HCT116 (cell line): ENCODE results near the gene C2CD2. TPM values are rescaled to one million over a fixed set of nuclear protein-coding genes. Genes with fewer than 3 reads are reported as not detected.

Experiments used
- ATAC-seq: fragments of 200-7000 bp; cut with Tn5 transposase; 2 replicates; pipeline ENCODE4 v1.9.1; 2020; ENCODE audit warnings: mild to moderate bottlenecking, moderate library complexity
- BruUV-seq: library from RNA; stranded (reverse); fragments of 400-500 nt; replicated peaks from 2 replicates; lab custom pipeline; 2021; lab: Mats Ljungman, UMichigan
- CTCF ChIA-PET: fragments of 300-600 bp; sonication (Branson Sonifier 250); formaldehyde crosslinking; loops from one replicate; lab custom pipeline; 2021; ENCODE audit warnings: antibody characterized with exemption; lab: Charles Lee
- POLR2A ChIA-PET: fragments of 300-600, 350-600 bp; sonication (Branson Sonifier 250); formaldehyde crosslinking; loops from one replicate; lab custom pipeline; 2021; ENCODE audit warnings: antibody characterized with exemption; lab: Charles Lee
- RAD21 ChIA-PET, 2 experiments: fragments of 300-600 bp; sonication (Branson Sonifier 250); formaldehyde crosslinking; loops; one replicate each; lab custom pipeline; 2023; ENCODE audit warnings: low total read pairs in 2 of 2; ENCODE audit not compliant: uncharacterized antibody in 2 of 2, unreplicated experiment in 2 of 2, low non-redundant PET in 1 of 2; lab: Charles Lee
- DNase-seq: peaks from one replicate; pipeline ENCODE4 v3.0.0-alpha.2; 2010; ENCODE audit warnings: low read depth, low spot score
- H2AFZ ChIP-seq: fragments of 200-600 bp; shearing (Covaris generic), sonication (generic); 2 replicates; pipeline ENCODE4 v1.6.1; 2017; ENCODE audit warnings: low read depth, mixed run types, mixed read lengths, antibody characterized with exemption, low read length; ENCODE audit not compliant: poor library complexity, severe bottlenecking
- H3K27ac ChIP-seq: 2 replicates; pipeline ENCODE4 v1.5.1; 2012; ENCODE audit warnings: low read depth, low read length
- H3K27me3 ChIP-seq: fragments of 200-600 bp; sonication (generic); 2 replicates; pipeline ENCODE4 v1.6.1; 2016; ENCODE audit warnings: mixed run types, low read length, mixed read lengths; ENCODE audit not compliant: insufficient read depth
- H3K36me3 ChIP-seq, 2 experiments: fragments of 200-500 bp in 1 of 2; fragments of 200-600 bp in 1 of 2; sonication (Bioruptor generic) in 1 of 2; sonication (generic) in 1 of 2; 2 replicates each; pipeline versions ENCODE4 v1.5.1 to v1.6.1; 2014 to 2016; ENCODE audit warnings: low read length in 2 of 2, inconsistent platforms in 1 of 2, mixed read lengths in 1 of 2, mixed run types in 1 of 2; ENCODE audit not compliant: insufficient read depth in 2 of 2, control insufficient read depth in 1 of 2
- H3K4me1 ChIP-seq, 2 experiments: fragments of 200-600 bp in 1 of 2; sonication (generic) in 1 of 2; 2 replicates each; pipeline versions ENCODE4 v1.5.1 to v1.6.1; 2012 to 2017; ENCODE audit warnings: low read length in 2 of 2, inconsistent platforms in 1 of 2, mild to moderate bottlenecking in 1 of 2, mixed read lengths in 1 of 2, mixed run types in 1 of 2, moderate library complexity in 1 of 2; ENCODE audit not compliant: insufficient read depth in 2 of 2, control insufficient read depth in 1 of 2
- H3K4me2 ChIP-seq: fragments of 200-600 bp; sonication (generic); 2 replicates; pipeline ENCODE4 v1.6.1; 2017; ENCODE audit warnings: mixed run types, low read length, mixed read lengths
- H3K4me3 ChIP-seq, 2 experiments: fragments of 200-600 bp in 1 of 2; sonication (generic) in 1 of 2; replicated peaks in 1 of 2; 2 replicates each; pipeline ENCODE4 v1.5.1; 2011 to 2016; ENCODE audit warnings: low read length in 2 of 2, control low read depth in 1 of 2, low read depth in 1 of 2, mild to moderate bottlenecking in 1 of 2, mixed read lengths in 1 of 2, mixed run types in 1 of 2
- H3K79me2 ChIP-seq: fragments of 200-600 bp; sonication (generic); 2 replicates; pipeline ENCODE4 v1.6.1; 2017; ENCODE audit warnings: mild to moderate bottlenecking, mixed run types, low read length, moderate library complexity, mixed read lengths; ENCODE audit not compliant: insufficient read depth
- H3K9ac ChIP-seq: fragments of 200-600 bp; sonication (generic); 2 replicates; pipeline ENCODE4 v1.6.1; 2016; ENCODE audit warnings: low read length, mixed read lengths
- H3K9me2 ChIP-seq: fragments of 200-600 bp; sonication (generic), shearing (Covaris generic); 2 replicates; pipeline ENCODE4 v1.6.1; 2017; ENCODE audit warnings: mixed run types, mild to moderate bottlenecking, moderate library complexity; ENCODE audit not compliant: insufficient read depth
- H3K9me3 ChIP-seq, 2 experiments: fragments of 200-500 bp in 1 of 2; fragments of 200-600 bp in 1 of 2; sonication (Bioruptor generic) in 1 of 2; sonication (generic) in 1 of 2; 2 replicates each; pipeline ENCODE4 v1.6.1; 2014 to 2017; ENCODE audit warnings: low read length in 2 of 2, mixed read lengths in 2 of 2, inconsistent platforms in 1 of 2, low read depth in 1 of 2, mild to moderate bottlenecking in 1 of 2, mixed run types in 1 of 2, moderate library complexity in 1 of 2; ENCODE audit not compliant: control insufficient read depth in 1 of 2, insufficient read depth in 1 of 2
- H4K20me1 ChIP-seq: fragments of 200-600 bp; sonication (generic), shearing (Covaris generic); 2 replicates; pipeline ENCODE4 v1.6.1; 2017; ENCODE audit warnings: mixed run types, mild to moderate bottlenecking, moderate library complexity; ENCODE audit not compliant: insufficient read depth
- EZH2phosphoT487 ChIP-seq: fragments of 200-600 bp; IDR thresholded peaks from 2 replicates; pipeline ENCODE4 v1.6.1; 2018; ENCODE audit warnings: antibody characterized with exemption, borderline replicate concordance
- FOSL1 ChIP-seq: IDR thresholded peaks from 2 replicates; pipeline ENCODE4 v1.6.1; 2012; ENCODE audit warnings: low read depth
- JUND ChIP-seq: IDR thresholded peaks from 2 replicates; pipeline ENCODE4 v1.6.1; 2012
- POLR2A ChIP-seq: IDR thresholded peaks from 2 replicates; pipeline ENCODE4 v1.7.0; 2011; ENCODE audit warnings: borderline replicate concordance; ENCODE audit not compliant: insufficient read depth, insufficient read length; ENCODE audit errors: extremely low read depth
- SIN3A ChIP-seq: IDR thresholded peaks from 2 replicates; pipeline ENCODE4 v1.6.1; 2012; ENCODE audit warnings: low read depth
- SP1 ChIP-seq: IDR thresholded peaks from 2 replicates; pipeline ENCODE4 v1.6.1; 2012; ENCODE audit warnings: low read depth
- SRF ChIP-seq: IDR thresholded peaks from 2 replicates; pipeline ENCODE4 v1.6.1; 2012; ENCODE audit warnings: low read depth
- YY1 ChIP-seq: IDR thresholded peaks from 2 replicates; pipeline ENCODE4 v1.6.1; 2011; ENCODE audit warnings: low read length, low read depth, moderate library complexity, mild to moderate bottlenecking; ENCODE audit not compliant: insufficient replicate concordance; ENCODE audit errors: extremely low read depth
- ZFX ChIP-seq: fragments of 450-650 bp; IDR thresholded peaks from 2 replicates; pipeline ENCODE4 v1.6.1; 2017
- intact Hi-C: fragments of 100-400 bp; cut with micrococcal nuclease; formaldehyde crosslinking; loops from 2 replicates; pipeline ENCODE4 v1.10.0; 2022
- total RNA-seq: library from RNA; stranded (reverse); gene quantifications from one replicate; pipeline ENCODE4 v1.2.1, GENCODE V29; 2021; ENCODE audit not compliant: unreplicated experiment
- TF ChIP-seq, protein P1 (sequence below), 3 experiments: fragments of 200-600 bp in 1 of 3; sonication (generic) in 1 of 3; IDR thresholded peaks in 2 of 3; conservative IDR thresholded peaks in 1 of 3; 2 replicates each; pipeline ENCODE4 v1.5.1; 2012 to 2017; ENCODE audit warnings: low read depth in 2 of 3, low read length in 2 of 3, antibody characterized with exemption in 1 of 3, borderline replicate concordance in 1 of 3, control low read depth in 1 of 3, mild to moderate bottlenecking in 1 of 3, mixed read lengths in 1 of 3, mixed run types in 1 of 3, moderate library complexity in 1 of 3; ENCODE audit not compliant: insufficient read depth in 1 of 3
- TF ChIP-seq, protein P2 (sequence below): IDR thresholded peaks from 2 replicates; pipeline ENCODE4 v1.6.1; 2011; ENCODE audit warnings: mild to moderate bottlenecking, low read length, moderate library complexity; ENCODE audit not compliant: insufficient replicate concordance; ENCODE audit errors: extremely low read depth
- TF ChIP-seq, protein P3 (sequence below): IDR thresholded peaks from 2 replicates; pipeline ENCODE4 v1.6.1; 2012

Gene C2CD2
- total RNA-seq, 1 experiment from 2014 or later, result 22.0 TPM

DNA sequence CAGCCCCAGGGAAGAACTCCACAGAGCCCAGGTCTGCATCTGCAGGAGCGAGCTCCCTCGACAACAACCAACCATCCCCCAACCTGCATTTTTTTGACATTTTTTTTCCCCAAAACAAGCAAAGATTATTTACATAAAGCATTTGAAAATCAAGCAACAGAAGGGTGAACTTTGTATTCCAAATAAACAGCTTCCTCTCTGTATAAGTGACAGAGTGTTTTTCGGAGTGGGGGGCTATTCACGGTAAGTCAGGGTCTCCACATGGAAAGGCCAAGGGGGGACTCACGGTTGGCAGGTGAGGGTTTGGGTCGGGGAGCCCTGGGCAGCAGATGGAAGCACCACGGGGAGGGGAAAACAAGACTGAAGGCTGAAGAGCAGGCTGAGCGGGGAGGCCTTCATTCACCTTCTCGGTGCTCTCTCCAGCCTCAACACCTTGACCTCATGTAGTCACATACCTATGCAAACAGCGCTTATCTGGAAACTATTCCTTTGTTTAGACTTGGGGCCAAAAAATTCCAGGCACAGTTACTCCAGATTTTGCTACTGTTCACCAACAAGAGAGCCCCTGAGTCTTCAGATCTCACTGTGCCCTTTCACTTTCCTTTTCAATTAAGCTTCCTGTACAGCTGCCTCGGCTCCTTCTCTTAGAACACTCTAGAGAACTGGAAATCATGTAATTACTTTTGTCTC, 27.6 kb downstream of the C2CD2 start:
- intact Hi-C loops, result no loop called here
- no peak overlapping the region for H3K4me2 ChIP-seq
- TF ChIP-seq SIN3A (no peak), EZH2phosphoT487 (no peak), SRF (no peak), POLR2A (no peak)
- H3K27me3 ChIP-seq, result no peaks in the 10 kb centered on the region
- no peaks in the 10 kb centered on the region for H4K20me1 ChIP-seq
- H3K4me3 ChIP-seq, result no peak overlapping the region
- ChIA-PET POLR2A (no interaction called here), RAD21 (no interaction called here), CTCF (interaction anchor here (0.9 kb wide), 1 partner anchor 191 kb away, joined by 3 read pairs; no protein-coding TSS in a partner anchor)
- BruUV-seq, result no TSS peak
- no peaks in the 10 kb centered on the region for H3K9me3 ChIP-seq
- H2AFZ ChIP-seq, result no peak overlapping the region
- peaks cover 13% of the 10 kb centered on the region; the same call in 1 of the 2 replicates for H3K79me2 ChIP-seq
- DNase-seq (no peak), ATAC-seq (no peak)
- no peaks in the 10 kb centered on the region; a peak in 1 of 4 replicates for H3K36me3 ChIP-seq
- H3K9ac ChIP-seq, result no peak overlapping the region
- H3K4me1 ChIP-seq, result peaks cover 9 to 11% of the 10 kb centered on the region in 2 experiments
- H3K27ac ChIP-seq, result no peak overlapping the region
- no peaks in the 10 kb centered on the region for H3K9me2 ChIP-seq

DNA sequence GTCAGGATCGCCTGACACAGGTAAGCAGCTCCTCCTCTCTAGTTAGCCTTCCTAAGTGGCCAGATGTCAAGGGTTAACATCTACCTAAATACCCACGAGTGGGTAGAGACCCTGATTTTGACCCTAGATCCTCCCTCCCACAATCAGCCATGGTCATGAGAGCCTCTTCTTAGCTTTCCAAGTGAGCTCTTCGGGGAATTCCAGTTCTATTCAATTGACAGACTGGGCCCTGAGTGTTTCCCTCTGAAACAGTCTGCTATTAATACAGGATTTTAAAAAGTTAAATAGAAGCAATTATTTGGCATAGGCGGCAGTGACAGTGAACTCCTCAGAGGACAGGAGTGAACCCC, 28.1 kb downstream of the C2CD2 start:
- Histone ChIP-seq H3K79me2 (peaks cover 13% of the 10 kb centered on the region; the same call in 1 of the 2 replicates), H3K4me2 (no peak overlapping the region), H3K9me2 (no peaks in the 10 kb centered on the region), H3K27me3 (no peaks in the 10 kb centered on the region), H3K27ac (no peak overlapping the region), H3K9me3 (no peaks in the 10 kb centered on the region), H3K4me3 (no peak overlapping the region), H3K9ac (no peak overlapping the region), H4K20me1 (no peaks in the 10 kb centered on the region), H3K36me3 (no peaks in the 10 kb centered on the region; a peak in 1 of 4 replicates), H3K4me1 (peaks cover 4 to 6% of the 10 kb centered on the region in 2 experiments), H2AFZ (no peak overlapping the region)
- DNase-seq (no peak), ATAC-seq (no peak)
- RAD21 ChIA-PET, result no interaction called here
- no TSS peak for BruUV-seq
- CTCF ChIA-PET, result no interaction called here
- POLR2A ChIA-PET, result no interaction called here
- intact Hi-C loops, result no loop called here
- TF ChIP-seq SRF (no peak), JUND (no peak), YY1 (no peak), POLR2A (no peak), ZFX (no peak), FOSL1 (no peak), SP1 (no peak)
- TF ChIP-seq, protein P1, sequence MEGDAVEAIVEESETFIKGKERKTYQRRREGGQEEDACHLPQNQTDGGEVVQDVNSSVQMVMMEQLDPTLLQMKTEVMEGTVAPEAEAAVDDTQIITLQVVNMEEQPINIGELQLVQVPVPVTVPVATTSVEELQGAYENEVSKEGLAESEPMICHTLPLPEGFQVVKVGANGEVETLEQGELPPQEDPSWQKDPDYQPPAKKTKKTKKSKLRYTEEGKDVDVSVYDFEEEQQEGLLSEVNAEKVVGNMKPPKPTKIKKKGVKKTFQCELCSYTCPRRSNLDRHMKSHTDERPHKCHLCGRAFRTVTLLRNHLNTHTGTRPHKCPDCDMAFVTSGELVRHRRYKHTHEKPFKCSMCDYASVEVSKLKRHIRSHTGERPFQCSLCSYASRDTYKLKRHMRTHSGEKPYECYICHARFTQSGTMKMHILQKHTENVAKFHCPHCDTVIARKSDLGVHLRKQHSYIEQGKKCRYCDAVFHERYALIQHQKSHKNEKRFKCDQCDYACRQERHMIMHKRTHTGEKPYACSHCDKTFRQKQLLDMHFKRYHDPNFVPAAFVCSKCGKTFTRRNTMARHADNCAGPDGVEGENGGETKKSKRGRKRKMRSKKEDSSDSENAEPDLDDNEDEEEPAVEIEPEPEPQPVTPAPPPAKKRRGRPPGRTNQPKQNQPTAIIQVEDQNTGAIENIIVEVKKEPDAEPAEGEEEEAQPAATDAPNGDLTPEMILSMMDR (IDR thresholded peaks at IDR 0.05 in 2 of 3, conservative IDR thresholded peaks at IDR 0.05 in 1 of 3; ENCODE audit: borderline replicate concordance in 1 of 3, insufficient read depth in 1 of 3, low read depth in 2 of 3, low read length in 2 of 3), result no peak
- TF ChIP-seq, protein P2, sequence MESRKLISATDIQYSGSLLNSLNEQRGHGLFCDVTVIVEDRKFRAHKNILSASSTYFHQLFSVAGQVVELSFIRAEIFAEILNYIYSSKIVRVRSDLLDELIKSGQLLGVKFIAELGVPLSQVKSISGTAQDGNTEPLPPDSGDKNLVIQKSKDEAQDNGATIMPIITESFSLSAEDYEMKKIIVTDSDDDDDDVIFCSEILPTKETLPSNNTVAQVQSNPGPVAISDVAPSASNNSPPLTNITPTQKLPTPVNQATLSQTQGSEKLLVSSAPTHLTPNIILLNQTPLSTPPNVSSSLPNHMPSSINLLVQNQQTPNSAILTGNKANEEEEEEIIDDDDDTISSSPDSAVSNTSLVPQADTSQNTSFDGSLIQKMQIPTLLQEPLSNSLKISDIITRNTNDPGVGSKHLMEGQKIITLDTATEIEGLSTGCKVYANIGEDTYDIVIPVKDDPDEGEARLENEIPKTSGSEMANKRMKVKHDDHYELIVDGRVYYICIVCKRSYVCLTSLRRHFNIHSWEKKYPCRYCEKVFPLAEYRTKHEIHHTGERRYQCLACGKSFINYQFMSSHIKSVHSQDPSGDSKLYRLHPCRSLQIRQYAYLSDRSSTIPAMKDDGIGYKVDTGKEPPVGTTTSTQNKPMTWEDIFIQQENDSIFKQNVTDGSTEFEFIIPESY, result no peak
- TF ChIP-seq, protein P3, sequence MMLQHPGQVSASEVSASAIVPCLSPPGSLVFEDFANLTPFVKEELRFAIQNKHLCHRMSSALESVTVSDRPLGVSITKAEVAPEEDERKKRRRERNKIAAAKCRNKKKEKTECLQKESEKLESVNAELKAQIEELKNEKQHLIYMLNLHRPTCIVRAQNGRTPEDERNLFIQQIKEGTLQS, result no peak
